ENCODE results near the gene VAV3. TPM values are rescaled to one million over a fixed set of nuclear protein-coding genes. Genes with fewer than 3 reads are reported as not detected.

The VAV3 gene
- total RNA-seq, 1 experiment from 2014 or later: 10.0 TPM

GRCh38 chr1:107896936-107897335, 68.0 kb downstream of the VAV3 start (continued):
- TF ChIP-seq ZNF281 (CRISPR knock-in tag; IDR thresholded peaks at IDR 0.05): no peak

GRCh38 chr1:107896401-107896800, 68.6 kb downstream of the VAV3 start:
- Mint-ChIP-seq H3K4me1 (peaks cover 28% of the 10 kb centered on the region), H3K4me3 (no peak overlapping the region), H3K9me3 (peaks cover 17% of the 10 kb centered on the region), H3K27me3 (ENCODE audit: low read depth) (no peaks in the 10 kb centered on the region), H3K36me3 (peaks cover 13% of the 10 kb centered on the region), H3K27ac (no peak overlapping the region)
- TF ChIP-seq CREB1 (CRISPR knock-in tag; IDR thresholded peaks at IDR 0.05) (no peak), NR1H2 (CRISPR knock-in tag; IDR thresholded peaks at IDR 0.05) (no peak), NFE2L1 (CRISPR knock-in tag; IDR thresholded peaks at IDR 0.05) (no peak), ATF3 (CRISPR knock-in tag; conservative IDR thresholded peaks at IDR 0.05) (no peak), ERG (CRISPR knock-in tag; IDR thresholded peaks at IDR 0.05) (no peak)
- ChIA-PET CTCF (no interaction called here), POLR2A (no interaction called here)
- DNase-seq (ENCODE audit: low spot score) (no peak), ATAC-seq (no peak)

GRCh38 chr1:107895403-107896191, 69.4 kb downstream of the VAV3 start:
- Mint-ChIP-seq H3K36me3 (peaks cover 13% of the 10 kb centered on the region), H3K9me3 (peaks cover 17% of the 10 kb centered on the region), H3K27ac (no peak overlapping the region), H3K4me1 (peaks cover 25% of the 10 kb centered on the region), H3K27me3 (ENCODE audit: low read depth) (no peaks in the 10 kb centered on the region), H3K4me3 (no peak overlapping the region)
- ChIA-PET CTCF (no interaction called here), POLR2A (no interaction called here)
- DNase-seq (ENCODE audit: low spot score) (no peak), ATAC-seq (no peak)
- TF ChIP-seq ETV6 (CRISPR knock-in tag; IDR thresholded peaks at IDR 0.05): no peak
- TF ChIP-seq NFYB (CRISPR knock-in tag; conservative IDR thresholded peaks at IDR 0.05; ENCODE audit: low read depth): no peak
- no peak for TF ChIP-seq ZBTB43 (CRISPR knock-in tag; IDR thresholded peaks at IDR 0.05)
- TF ChIP-seq MXD4 (CRISPR knock-in tag; IDR thresholded peaks at IDR 0.05; ENCODE audit: borderline replicate concordance): no peak
- TF ChIP-seq ZNF263 (CRISPR knock-in tag; IDR thresholded peaks at IDR 0.05; ENCODE audit: low read depth): no peak
- TF ChIP-seq TEAD1 (CRISPR knock-in tag; IDR thresholded peaks at IDR 0.05): no peak
- TF ChIP-seq PRRX2 (CRISPR knock-in tag; IDR thresholded peaks at IDR 0.05): no peak
- no peak for TF ChIP-seq STAT6 (CRISPR knock-in tag; conservative IDR thresholded peaks at IDR 0.05; ENCODE audit: low read depth)
- TF ChIP-seq MLX (CRISPR knock-in tag; IDR thresholded peaks at IDR 0.05): no peak
- no peak for TF ChIP-seq ATF2 (CRISPR knock-in tag; IDR thresholded peaks at IDR 0.05; ENCODE audit: borderline replicate concordance, low read depth)
- no peak for TF ChIP-seq MAX (CRISPR knock-in tag; IDR thresholded peaks at IDR 0.05)
- no peak for TF ChIP-seq NFATC4 (CRISPR knock-in tag; IDR thresholded peaks at IDR 0.05)
- no peak for TF ChIP-seq FOXJ3 (CRISPR knock-in tag; IDR thresholded peaks at IDR 0.05; ENCODE audit: borderline replicate concordance)

All from WTC11 (cell line).